ENCODE measurements around the gene KCNG4.

Gene KCNG4

GRCh38 chr16:84239909-84240308 lies at the start of gene KCNG4:
Gene KCNG4, minus strand, starts transcription at chr16:84240012. Its CDS starts 2,527 bp downstream, at chr16:84237485.
- DNase-seq: no peak

DNA sequence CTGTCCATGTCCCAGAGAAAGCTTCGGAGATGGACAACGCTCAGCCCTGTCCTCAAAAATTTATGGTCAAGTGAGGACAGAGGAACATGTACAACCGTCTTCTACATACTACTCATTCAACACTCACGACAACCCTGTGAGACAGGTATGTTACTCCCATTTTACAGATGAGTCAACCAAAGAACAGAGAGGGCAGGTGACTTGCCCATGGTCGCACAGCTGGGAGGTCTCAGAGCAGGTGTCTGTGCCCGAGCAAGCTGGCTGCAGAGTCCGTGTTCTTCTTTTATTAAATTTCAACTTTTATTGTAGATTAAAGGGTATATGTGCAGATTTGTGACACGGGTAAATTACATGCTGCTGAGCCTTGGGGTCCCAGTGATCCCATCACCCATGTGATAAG lies 49.1 kb upstream of the KCNG4 start:
- no peak for DNase-seq

GRCh38 chr16:84286578-84287240 lies 46.9 kb upstream of the KCNG4 start:
- no peak for DNase-seq

DNA sequence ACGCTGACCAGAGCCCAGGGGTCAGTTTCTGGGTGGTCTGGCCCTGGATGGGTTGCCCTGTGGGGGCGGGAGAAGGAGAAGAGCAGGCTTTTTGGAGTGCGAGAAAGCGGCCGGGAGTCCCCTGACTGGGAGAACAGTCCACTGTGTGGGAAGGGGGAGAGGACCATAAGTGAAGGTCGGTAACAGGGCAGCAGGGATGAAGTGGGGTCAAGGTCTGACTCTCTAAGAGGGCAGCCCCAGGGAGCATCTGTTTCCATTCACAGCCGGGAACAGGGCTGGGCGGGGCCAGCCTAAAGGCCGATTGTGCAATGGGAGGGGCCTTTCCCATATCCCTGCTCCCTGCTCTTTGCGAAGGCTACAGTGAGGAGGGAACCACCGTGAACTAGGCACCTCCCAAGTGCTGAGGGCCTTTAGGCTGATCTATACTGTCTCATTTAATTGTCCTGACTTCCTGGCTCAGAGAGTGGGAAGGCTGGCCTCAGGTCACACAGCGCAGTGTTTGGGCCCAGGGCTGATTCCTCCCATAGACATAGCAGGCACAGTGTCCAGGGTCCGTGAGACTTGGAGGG lies 44.4 kb upstream of the KCNG4 start:
- DNase-seq: no peak

DNA sequence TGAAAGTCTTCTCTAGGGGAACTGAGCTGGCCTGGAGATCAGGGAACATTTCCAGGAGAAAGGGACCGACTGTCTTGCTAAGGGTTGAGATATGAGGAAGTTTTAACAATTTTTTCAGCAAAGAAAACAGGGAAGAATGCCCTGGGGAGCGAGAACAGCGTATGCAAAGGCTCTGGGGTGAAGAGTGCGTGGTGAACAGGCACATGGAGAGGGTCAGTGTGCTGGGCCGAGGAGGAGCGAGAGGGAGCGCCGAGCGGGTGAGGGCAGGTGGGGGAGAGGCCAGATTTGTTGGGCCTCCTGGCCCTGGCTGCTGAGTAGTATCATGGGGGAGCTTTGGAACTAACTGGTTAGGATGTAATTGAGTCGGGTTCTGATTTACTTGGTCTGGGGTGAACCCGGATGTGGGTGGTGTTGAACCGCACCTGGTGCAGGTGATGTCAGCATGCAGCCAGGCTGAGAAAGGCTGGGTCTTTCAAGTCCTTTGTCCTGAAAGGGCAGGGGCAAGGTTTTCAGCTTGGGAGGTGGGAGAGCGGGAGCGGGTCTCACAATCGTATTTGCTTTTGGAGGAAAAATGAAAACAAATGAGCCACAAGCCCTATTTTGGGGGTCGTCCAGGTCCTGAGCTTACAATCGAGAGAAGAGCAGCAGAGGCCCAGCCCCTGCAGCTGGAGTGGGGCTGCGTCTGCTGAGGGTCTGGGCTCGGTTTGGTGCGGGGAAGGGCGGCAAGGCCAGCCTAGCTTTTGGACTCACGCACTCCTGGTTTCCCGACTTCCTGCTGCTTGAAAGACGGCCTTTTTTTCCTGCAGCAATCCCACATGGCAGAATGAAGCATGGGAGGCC lies 43.7 kb upstream of the KCNG4 start:
- no peak for DNase-seq

DNA sequence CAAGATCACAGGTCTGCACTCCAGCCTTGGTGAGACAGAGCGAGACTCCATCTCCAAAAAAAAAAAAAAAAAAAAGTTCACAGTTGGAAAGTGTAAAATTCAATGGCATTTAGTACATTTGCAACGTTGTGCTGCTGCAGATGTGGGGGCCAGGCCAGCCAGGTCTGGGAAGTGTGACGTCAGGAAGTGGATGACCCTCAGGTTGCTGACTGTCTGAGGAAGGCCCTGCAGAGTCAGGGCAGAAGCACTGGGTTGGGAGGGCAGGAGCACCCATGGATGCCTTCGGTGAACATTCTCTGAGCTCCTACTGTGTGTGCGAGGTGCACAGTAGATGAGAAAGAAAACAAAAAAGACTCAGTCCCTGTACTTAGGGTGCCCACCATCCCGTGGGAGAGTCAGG lies 42.7 kb upstream of the KCNG4 start:
- no peak for DNase-seq

DNA sequence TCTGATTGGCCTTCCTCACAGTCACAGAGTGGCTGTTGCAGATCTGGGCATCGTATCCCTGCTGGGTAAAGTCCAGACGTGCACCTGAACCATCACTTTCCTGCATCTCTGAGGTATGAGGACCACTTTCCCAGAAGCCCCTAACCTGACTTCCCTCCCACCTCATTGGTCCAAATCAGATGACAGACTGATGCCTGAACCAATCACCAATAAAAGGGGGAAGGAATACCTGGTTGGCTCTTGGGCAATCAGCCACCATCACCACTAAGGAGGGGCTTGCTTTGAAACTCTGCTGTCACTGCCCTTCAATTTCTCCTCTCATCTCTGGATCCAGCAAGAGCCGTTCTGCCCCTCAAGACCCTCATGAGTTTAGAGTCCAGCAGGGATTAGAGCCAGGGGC lies 41.3 kb upstream of the KCNG4 start:
- no peak for DNase-seq

DNA sequence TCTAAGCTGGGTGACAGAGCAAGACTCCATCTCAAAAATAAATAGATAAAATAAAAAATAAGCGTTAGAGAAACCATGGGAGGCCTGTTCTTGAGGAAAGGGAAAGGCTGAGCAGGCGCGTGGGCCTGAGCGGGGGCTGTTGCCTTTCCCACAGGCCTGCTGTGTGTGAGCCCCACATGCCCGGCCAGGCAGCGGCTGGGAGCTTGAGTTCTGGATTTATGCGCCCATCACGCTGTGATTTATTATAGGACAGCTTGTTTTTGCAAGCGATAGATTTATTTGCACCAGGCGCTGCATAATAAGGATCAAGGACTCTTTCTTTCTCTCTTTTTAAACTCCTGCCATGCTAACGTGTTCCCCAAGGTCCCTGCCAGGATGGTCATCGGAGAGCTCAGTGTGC lies 40.1 kb upstream of the KCNG4 start:
- no peak for DNase-seq

DNA sequence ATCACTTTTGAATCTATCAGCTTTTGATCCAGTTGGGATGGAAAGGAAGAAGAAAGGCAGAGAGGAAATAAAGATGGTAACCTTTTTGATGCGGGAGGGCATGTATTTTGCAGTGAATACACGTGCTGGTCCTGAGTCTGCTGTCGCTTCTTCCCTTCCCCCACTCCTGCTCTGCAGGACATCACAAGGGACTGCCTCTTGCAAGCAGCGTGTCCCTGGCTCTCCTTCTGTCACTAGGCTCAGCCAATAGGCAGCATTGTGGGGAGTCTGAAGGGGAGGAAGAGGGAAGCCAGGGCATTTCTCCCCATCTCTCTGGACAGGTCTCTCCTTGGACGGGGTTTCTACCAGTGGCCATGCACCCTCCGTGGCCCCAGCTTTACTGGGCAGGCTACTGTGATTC lies 39.2 kb upstream of the KCNG4 start:
- DNase-seq: no peak

DNA sequence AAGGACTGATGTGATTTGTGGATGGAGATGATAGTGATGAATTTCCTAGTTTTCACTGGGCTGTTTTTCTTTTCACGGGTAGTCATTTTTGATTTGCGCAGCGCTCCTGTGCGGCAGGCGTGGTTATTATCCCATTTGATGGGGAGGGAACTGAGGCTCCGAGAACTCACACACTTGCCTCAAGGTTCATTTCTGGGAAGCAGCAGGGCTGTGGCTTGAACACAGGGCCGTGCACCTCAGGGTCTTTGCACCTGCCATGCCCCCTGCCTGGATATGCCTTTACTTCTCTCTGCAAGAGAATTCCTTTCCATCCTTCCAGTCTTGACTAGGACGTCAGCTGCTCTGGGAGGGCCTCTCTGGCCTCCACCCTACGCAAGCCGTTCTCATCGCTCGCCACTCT lies 38.5 kb upstream of the KCNG4 start:
- no peak for DNase-seq

DNA sequence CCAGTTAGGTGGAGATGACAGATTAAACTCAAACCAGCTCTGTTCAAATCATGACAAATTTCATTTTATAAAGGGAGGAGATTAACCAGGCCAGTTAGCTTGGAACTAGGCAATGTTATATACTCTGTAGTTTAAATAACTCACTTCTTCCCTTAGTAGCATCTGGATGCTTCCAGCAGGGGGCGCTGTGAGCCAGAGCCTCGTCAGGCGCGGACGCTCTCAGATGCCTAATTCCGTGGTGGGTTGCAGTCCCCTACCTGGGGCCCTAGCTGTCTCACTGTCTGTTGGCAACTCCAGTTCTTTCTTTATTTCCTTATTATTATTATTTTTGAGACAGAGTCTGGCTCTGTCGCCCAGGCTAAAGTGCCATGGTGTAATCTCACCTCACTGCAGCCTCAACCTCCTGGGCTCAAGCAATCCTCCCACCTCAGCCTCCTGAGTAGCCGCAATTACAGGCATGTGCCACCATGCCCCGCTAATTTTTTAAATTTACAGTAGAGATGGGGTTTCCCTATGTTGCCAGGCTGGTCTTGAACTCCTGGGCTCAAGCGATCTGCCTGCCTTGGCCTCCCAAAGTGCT lies 37.5 kb upstream of the KCNG4 start:
- peak; percentile 38 to 67 (median 54) for DNase-seq

DNA sequence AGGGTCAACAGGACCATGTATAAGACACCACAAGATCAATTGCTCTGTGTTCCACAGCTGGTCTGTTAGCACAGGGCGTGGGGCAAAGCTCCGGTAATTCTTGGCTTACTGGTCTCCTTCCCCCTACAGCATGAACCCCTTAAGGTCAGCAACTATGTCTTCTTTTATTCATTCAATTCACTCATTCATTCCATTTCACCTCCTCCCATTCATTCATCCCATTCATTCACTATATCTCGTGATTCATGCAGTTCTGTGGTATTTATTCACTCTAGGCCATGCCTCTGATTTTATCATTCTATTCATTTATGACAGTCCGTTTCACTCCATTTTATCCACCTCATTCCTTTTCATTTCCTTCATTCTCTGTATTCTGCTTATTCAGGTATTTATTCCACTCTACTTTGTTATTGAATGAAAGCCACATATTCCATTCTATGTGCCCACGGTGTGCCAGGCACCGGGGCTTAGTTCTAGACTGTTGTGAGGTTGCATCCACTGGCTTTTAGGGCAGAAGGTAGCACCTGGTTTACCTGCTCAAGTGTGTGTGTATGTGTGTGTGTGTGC lies 35.9 kb upstream of the KCNG4 start:
- DNase-seq: no peak

DNA sequence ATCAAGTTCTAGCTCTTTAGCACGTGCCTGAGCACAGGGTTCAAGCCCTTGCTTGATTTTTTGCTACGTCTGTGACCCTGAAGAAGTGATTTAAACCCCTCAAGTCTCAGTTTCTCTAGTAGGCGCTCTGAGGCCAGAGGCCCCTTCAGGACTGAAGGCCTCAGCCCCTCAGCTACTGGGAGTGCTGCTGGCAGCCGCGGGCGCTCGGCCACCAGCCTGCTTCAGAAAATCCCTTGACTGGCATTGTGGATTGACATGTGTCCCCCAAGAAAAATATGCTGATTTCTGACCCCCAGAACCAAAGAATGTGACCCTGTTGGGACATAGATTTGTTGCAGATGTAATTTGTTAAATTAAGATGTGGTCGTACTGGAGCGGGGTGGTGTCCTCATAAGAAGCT lies 34.7 kb upstream of the KCNG4 start:
- no peak for DNase-seq

- no peak for DNase-seq
These were observed 33.0 kb upstream of the KCNG4 start for GRCh38 chr16:84272740-84273320.

DNA sequence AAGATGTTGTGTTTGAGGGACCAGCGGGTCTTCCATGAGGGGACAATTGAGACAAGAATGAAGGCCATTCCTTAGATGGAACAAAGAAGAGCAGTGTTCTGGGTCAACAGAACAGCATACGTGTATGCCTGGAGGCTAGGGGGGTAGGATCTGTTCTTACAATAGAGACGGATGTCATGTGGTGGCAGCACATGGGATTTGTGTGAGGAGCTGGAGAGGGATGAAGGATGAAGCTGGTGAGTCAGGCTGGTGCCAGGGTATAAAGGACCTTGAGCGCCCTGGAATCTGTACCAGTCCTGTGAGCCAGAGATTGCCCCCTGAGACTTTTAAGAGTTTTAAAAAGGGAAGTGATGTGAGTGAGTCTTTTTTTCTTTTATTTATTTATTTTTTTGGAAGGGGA lies 32.1 kb upstream of the KCNG4 start:
- DNase-seq: no peak

DNA sequence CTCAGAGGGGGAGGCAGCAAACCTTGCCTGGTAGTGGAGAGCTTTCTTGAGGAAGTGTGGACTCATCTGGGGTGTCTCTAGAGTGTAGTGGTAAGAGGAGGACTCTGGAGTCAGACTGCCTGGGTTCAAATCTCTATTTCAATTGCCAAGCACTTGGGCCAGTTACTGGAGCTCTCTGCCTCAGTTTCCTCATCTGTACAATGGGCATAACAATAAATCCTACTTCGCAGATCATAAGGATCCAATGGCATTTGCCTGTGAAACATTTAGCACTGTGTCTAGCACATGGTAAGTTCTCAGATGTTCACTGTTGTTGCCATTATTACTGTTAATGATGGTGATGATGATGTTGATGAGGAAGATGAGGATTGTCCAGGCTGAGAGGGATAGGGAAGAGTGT lies 31.2 kb upstream of the KCNG4 start:
- DNase-seq: no peak

- DNase-seq: no peak
These were observed 30.7 kb upstream of the KCNG4 start for GRCh38 chr16:84270531-84270930.

DNA sequence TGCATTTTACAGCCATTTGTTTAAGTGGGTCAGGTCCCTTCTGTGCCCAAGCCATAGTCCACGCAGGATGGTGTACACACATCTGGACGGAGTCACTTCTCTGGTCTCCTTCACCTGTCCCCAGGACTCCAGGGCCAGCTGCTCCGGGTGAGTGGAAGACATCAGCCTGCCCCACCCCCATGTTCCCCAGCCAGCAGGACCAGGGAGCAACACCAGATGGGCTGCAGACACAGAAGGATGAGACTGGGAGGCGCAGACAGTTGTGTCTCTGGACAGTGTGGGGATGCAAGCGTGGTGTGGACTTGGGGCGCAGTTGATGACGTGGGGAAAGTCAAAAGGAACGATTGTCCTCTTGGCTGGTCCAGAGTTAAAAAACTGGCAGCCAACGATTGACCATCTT lies 30.3 kb upstream of the KCNG4 start:
- no peak for DNase-seq

DNA sequence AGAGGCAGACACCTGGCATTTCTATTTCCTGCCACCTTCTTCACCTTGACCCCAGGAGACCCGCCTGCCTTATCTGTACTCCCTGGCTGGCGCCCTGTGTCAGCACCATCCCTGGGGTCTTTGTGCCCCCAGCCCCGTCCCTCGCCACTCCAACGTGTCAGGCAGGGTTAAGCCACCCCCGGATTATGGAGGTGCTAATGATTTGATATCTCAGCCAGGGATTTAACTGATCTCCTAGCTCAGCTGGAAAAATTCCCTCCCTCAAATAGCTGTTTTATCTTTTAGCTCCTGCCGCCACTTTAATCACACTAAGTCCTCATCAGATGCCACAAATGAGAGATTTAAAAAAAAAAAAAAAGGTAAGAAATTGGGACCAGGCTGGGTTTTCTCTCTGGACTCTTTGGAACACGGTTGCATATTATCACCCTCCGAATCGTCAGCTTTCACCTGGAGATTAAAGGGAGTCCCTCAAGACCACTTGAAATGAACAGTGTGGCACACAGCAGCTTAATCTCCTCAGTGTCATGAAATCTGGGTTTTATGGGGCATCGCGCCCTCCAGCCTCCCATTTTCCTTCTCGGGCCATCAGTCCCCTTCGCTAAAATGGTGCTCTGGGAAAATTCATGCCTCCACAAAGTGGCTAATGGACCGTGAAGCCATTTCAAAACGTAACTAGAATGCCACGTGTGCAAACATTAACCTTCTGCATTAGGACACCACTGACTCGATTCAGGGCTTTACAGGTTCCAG lies 28.7 kb upstream of the KCNG4 start:
- no peak for DNase-seq

DNA sequence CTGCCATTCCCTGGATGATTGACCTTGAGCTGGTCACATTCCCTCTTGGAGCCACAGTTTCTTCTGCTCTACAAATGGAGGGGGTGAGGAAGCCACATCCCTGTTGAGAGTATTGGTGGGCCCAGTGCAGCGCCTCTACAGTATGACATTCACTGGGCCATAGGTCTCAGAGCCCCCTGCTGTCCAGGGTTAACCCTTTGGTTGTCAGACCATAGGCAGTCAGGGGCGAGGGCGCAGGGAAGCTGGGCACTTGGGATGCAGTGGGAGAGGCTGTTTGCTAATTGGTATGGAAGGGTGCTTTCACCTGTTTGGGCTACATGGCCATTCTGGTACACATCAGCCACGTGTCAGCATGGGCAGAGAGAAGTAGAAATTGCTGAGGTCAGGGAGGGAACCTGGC lies 27.6 kb upstream of the KCNG4 start:
- DNase-seq: no peak

GRCh38 chr16:84266451-84266850 lies 26.6 kb upstream of the KCNG4 start:
- DNase-seq: no peak

GRCh38 chr16:84262939-84263338 lies 23.1 kb upstream of the KCNG4 start:
- DNase-seq: no peak
